H9 (cell line): ENCODE results near the gene PGM1. TPM values are rescaled to one million over a fixed set of nuclear protein-coding genes. Genes with fewer than 3 reads are reported as not detected.
A peak's percentile ranks its signal among the peaks of the same experiment; 100 is the strongest.
"Not testable (repeated sequence)": the region's sequence is repeated elsewhere in the genome, so short reads cannot be mapped to it uniquely, and the experiment has no call there.

Experiments
- DNase-seq: peaks from one replicate; pipeline ENCODE4 v3.0.0-alpha.2; 2017
- H2AFZ ChIP-seq: one replicate; pipeline ENCODE4 v1.6.1; 2013; ENCODE audit warnings: mild to moderate bottlenecking, low read length, control low read depth, moderate library complexity
- H2AK5ac ChIP-seq: 2 replicates; pipeline ENCODE4 v1.6.1; 2013; ENCODE audit warnings: low read length, control low read depth, mixed read lengths; ENCODE audit not compliant: insufficient read length
- H2BK120ac ChIP-seq: one replicate; pipeline ENCODE4 v1.6.1; 2013; ENCODE audit warnings: low read depth, mild to moderate bottlenecking, low read length, control low read depth, inconsistent platforms; ENCODE audit not compliant: poor library complexity, severe bottlenecking
- H2BK12ac ChIP-seq: 2 replicates; pipeline ENCODE4 v1.6.1; 2013; ENCODE audit warnings: low read length, control low read depth, mixed read lengths, low read depth; ENCODE audit not compliant: insufficient read length
- H2BK15ac ChIP-seq: 2 replicates; pipeline ENCODE4 v1.6.1; 2013; ENCODE audit warnings: low read depth, low read length, control low read depth
- H2BK20ac ChIP-seq: one replicate; pipeline ENCODE4 v1.6.1; 2013; ENCODE audit warnings: low read depth, mild to moderate bottlenecking, low read length, control low read depth, inconsistent platforms; ENCODE audit not compliant: poor library complexity, severe bottlenecking
- H2BK5ac ChIP-seq: 2 replicates; pipeline ENCODE4 v1.6.1; 2013; ENCODE audit warnings: low read length, control low read depth, mixed read lengths; ENCODE audit not compliant: insufficient read length
- H3K14ac ChIP-seq: 2 replicates; pipeline ENCODE4 v1.6.1; 2013; ENCODE audit warnings: low read length, control low read depth; ENCODE audit not compliant: insufficient read depth
- H3K18ac ChIP-seq: 2 replicates; pipeline ENCODE4 v1.6.1; 2013; ENCODE audit warnings: low read depth, mild to moderate bottlenecking, mixed read lengths, low read length, control low read depth; ENCODE audit not compliant: insufficient read length
- H3K23ac ChIP-seq: 2 replicates; pipeline ENCODE4 v1.6.1; 2013; ENCODE audit warnings: low read length, control low read depth, mixed read lengths, low read depth; ENCODE audit not compliant: insufficient read length
- H3K23me2 ChIP-seq: 2 replicates; pipeline ENCODE4 v1.6.1; 2013; ENCODE audit warnings: low read depth, mild to moderate bottlenecking, mixed read lengths, low read length, control low read depth; ENCODE audit not compliant: insufficient read length, poor library complexity, severe bottlenecking
- H3K27ac ChIP-seq: 2 replicates; pipeline ENCODE4 v1.5.1; 2013; ENCODE audit warnings: low read length, control low read depth, mixed read lengths, low read depth; ENCODE audit not compliant: insufficient read length
- H3K27me3 ChIP-seq: 2 replicates; pipeline ENCODE4 v1.6.1; 2013; ENCODE audit warnings: low read length, control low read depth, inconsistent platforms; ENCODE audit not compliant: insufficient read depth
- H3K4ac ChIP-seq: 2 replicates; pipeline ENCODE4 v1.6.1; 2013; ENCODE audit warnings: low read depth, mild to moderate bottlenecking, control low read depth, inconsistent platforms, low read length, moderate library complexity
- H3K4me1 ChIP-seq: 2 replicates; pipeline ENCODE4 v1.6.1; 2013; ENCODE audit warnings: low read length, control low read depth, inconsistent platforms; ENCODE audit not compliant: insufficient read depth
- H3K4me2 ChIP-seq: 2 replicates; pipeline ENCODE4 v1.6.1; 2013; ENCODE audit warnings: low read length, control low read depth, mixed read lengths; ENCODE audit not compliant: insufficient read length, insufficient read depth
- H3K56ac ChIP-seq: 2 replicates; pipeline ENCODE4 v1.6.1; 2013; ENCODE audit warnings: low read depth, mild to moderate bottlenecking, mixed read lengths, low read length, control low read depth; ENCODE audit not compliant: insufficient read length
- H3K79me1 ChIP-seq: 2 replicates; pipeline ENCODE4 v1.6.1; 2013; ENCODE audit warnings: low read depth, mild to moderate bottlenecking, moderate library complexity, low read length, control low read depth, inconsistent platforms; ENCODE audit not compliant: insufficient read depth, poor library complexity, severe bottlenecking
- H3K79me2 ChIP-seq: 2 replicates; pipeline ENCODE4 v1.6.1; 2013; ENCODE audit warnings: low read length, control low read depth, inconsistent platforms; ENCODE audit not compliant: insufficient read depth
- H3K9ac ChIP-seq: 2 replicates; pipeline ENCODE4 v1.6.1; 2013; ENCODE audit warnings: low read length, control low read depth, mixed read lengths; ENCODE audit not compliant: insufficient read length; ENCODE audit errors: extremely low read depth
- H3K9me3 ChIP-seq: one replicate; pipeline ENCODE4 v1.6.1; 2013; ENCODE audit warnings: low read depth, low read length, inconsistent platforms; ENCODE audit not compliant: control insufficient read depth
- H3T11ph ChIP-seq: one replicate; pipeline ENCODE4 v1.6.1; 2013; ENCODE audit warnings: mild to moderate bottlenecking, low read length, control low read depth, inconsistent platforms
- H4K20me1 ChIP-seq: one replicate; pipeline ENCODE4 v1.6.1; 2013; ENCODE audit not compliant: control insufficient read depth, insufficient read length, insufficient read depth
- H4K5ac ChIP-seq: 2 replicates; pipeline ENCODE4 v1.6.1; 2013; ENCODE audit warnings: low read depth, mild to moderate bottlenecking, mixed read lengths, low read length, control low read depth; ENCODE audit not compliant: insufficient read length
- H4K8ac ChIP-seq: replicated peaks from 2 replicates; pipeline ENCODE4 v1.6.1; 2013; ENCODE audit warnings: low read length, control low read depth, mixed read lengths, low read depth; ENCODE audit not compliant: insufficient read length
- H4K91ac ChIP-seq: 2 replicates; pipeline ENCODE4 v1.6.1; 2013; ENCODE audit warnings: low read depth, mild to moderate bottlenecking, moderate library complexity, mixed read lengths, low read length, control low read depth; ENCODE audit not compliant: insufficient read length
- H3K27ac Mint-ChIP-seq, 3 experiments: 2 replicates in 2 of 3; 3 replicates in 1 of 3; pipeline ENCODE4 v1.8.0; 2020 to 2021; ENCODE audit warnings: mixed read lengths in 3 of 3, mild to moderate bottlenecking in 1 of 3, moderate library complexity in 1 of 3
- H3K27me3 Mint-ChIP-seq: 2 replicates; pipeline ENCODE4 v1.8.0; 2021; ENCODE audit warnings: low read depth, mild to moderate bottlenecking, moderate library complexity, mixed read lengths
- H3K36me3 Mint-ChIP-seq, 3 experiments: 2 replicates in 2 of 3; 3 replicates in 1 of 3; pipeline ENCODE4 v1.8.0; 2020 to 2021; ENCODE audit warnings: low read depth in 3 of 3, mixed read lengths in 3 of 3; ENCODE audit not compliant: insufficient read depth in 1 of 3
- H3K4me1 Mint-ChIP-seq, 2 experiments: 2 replicates each; pipeline ENCODE4 v1.8.0; 2020; ENCODE audit warnings: mixed read lengths in 2 of 2
- H3K4me3 Mint-ChIP-seq, 2 experiments: 2 replicates in 1 of 2; 3 replicates in 1 of 2; pipeline ENCODE4 v1.8.0; 2020 to 2021; ENCODE audit warnings: mild to moderate bottlenecking in 2 of 2, mixed read lengths in 2 of 2, moderate library complexity in 1 of 2
- H3K9me3 Mint-ChIP-seq, 2 experiments: 2 replicates in 1 of 2; 3 replicates in 1 of 2; pipeline ENCODE4 v1.8.0; 2020; ENCODE audit warnings: mild to moderate bottlenecking in 2 of 2, mixed read lengths in 2 of 2, moderate library complexity in 1 of 2
- CTCF ChIP-seq: fragments of 200-600 bp; sonication (generic); conservative IDR thresholded peaks from 3 replicates; pipeline ENCODE4 v1.8.0; 2021; ENCODE audit warnings: antibody characterized with exemption, mild to moderate bottlenecking
- WGBS: extraction: QIAGEN DNeasy Blood & Tissue Kit; methylation state at CpG from one replicate; pipeline ENCODE4 v1.1.7; 2013; ENCODE audit warnings: missing lambda C conversion rate, low lambda C conversion rate, mixed read lengths; ENCODE audit not compliant: insufficient read length; ENCODE audit errors: extremely low coverage; 5-methylcytosine and 5-hydroxymethylcytosine counted together
- total RNA-seq: library from RNA; stranded (reverse); gene quantifications from 2 replicates; pipeline ENCODE4 v1.2.1, GENCODE V29; 2021

Gene PGM1
- total RNA-seq, 1 experiment from 2014 or later: 56.4 TPM

- peaks cover 0 to 2% of the 10 kb centered on the region in 2 experiments; a peak in 2 of 5 replicates for H3K9me3 Mint-ChIP-seq
- H3K27ac Mint-ChIP-seq: peak overlapping the region in 1 of 3 experiments; percentile 37; a peak in 1 of 7 replicates
- Histone ChIP-seq H3K27ac (no peak overlapping the region), H3K9me3 (no peaks in the 10 kb centered on the region), H3K14ac (no peak overlapping the region), H4K8ac (no peak overlapping the region), H2BK120ac (no peak overlapping the region), H3K23me2 (no peaks in the 10 kb centered on the region), H2BK15ac (no peak overlapping the region), H2AK5ac (no peak overlapping the region), H3T11ph (no peak overlapping the region), H2AFZ (no peak overlapping the region), H3K79me2 (no peaks in the 10 kb centered on the region), H4K20me1 (no peaks in the 10 kb centered on the region), H3K9ac (no peak overlapping the region), H3K56ac (no peak overlapping the region), H3K79me1 (no peaks in the 10 kb centered on the region), H3K27me3 (no peaks in the 10 kb centered on the region), H3K4me1 (peaks cover 4% of the 10 kb centered on the region; the same call in 1 of the 2 replicates), H3K23ac (no peak overlapping the region), H3K4ac (no peak overlapping the region), H3K4me2 (no peak overlapping the region), H2BK12ac (no peak overlapping the region), H2BK5ac (no peak overlapping the region), H3K18ac (no peak overlapping the region), H2BK20ac (no peak overlapping the region), H4K91ac (no peak overlapping the region), H4K5ac (no peak overlapping the region)
- no peaks in the 10 kb centered on the region for H3K27me3 Mint-ChIP-seq
- TF ChIP-seq CTCF: no peak
- no CpG with 5 or more reads among the region's 3 CpGs for WGBS
- peaks cover 3 to 10% (median 3%) of the 10 kb centered on the region in 3 experiments; a peak in 4 of 7 replicates for H3K36me3 Mint-ChIP-seq
- no peak overlapping the region for H3K4me3 Mint-ChIP-seq
- H3K4me1 Mint-ChIP-seq: peaks cover 15 to 18% of the 10 kb centered on the region in 2 experiments
- no peak for DNase-seq
Measured at GRCh38 chr1:63569640-63570316, 23.4 kb upstream of the PGM1 start.

GRCh38 chr1:63572686-63573085 is 20.5 kb upstream of the PGM1 start:
- H3K27me3 Mint-ChIP-seq, H3K23ac ChIP-seq, H3K9me3 Mint-ChIP-seq, H2BK20ac ChIP-seq, H2BK5ac ChIP-seq, H3K18ac ChIP-seq, H3K23me2 ChIP-seq, H4K8ac ChIP-seq, H3K4me1 ChIP-seq, H3K36me3 Mint-ChIP-seq, H3K56ac ChIP-seq, H2BK120ac ChIP-seq, H4K91ac ChIP-seq, H3K79me2 ChIP-seq, H2AK5ac ChIP-seq, H2BK12ac ChIP-seq, H2BK15ac ChIP-seq, H3K79me1 ChIP-seq, H2AFZ ChIP-seq, H3K14ac ChIP-seq, H3K4me2 ChIP-seq, H4K5ac ChIP-seq, H3K27ac ChIP-seq, H3T11ph ChIP-seq, H3K4ac ChIP-seq, H4K20me1 ChIP-seq, H3K9ac ChIP-seq, H3K27me3 ChIP-seq, H3K9me3 ChIP-seq: not testable (repeated sequence)
- peak overlapping the region in 1 of 3 experiments; percentile 16; a peak in 5 of 7 replicates for H3K27ac Mint-ChIP-seq
- peak overlapping the region in 1 of 2 experiments; percentile 19; a peak in 2 of 5 replicates for H3K4me3 Mint-ChIP-seq
- peak; percentile 76 for DNase-seq
- no CpG with 5 or more reads among the region's 8 CpGs for WGBS
- H3K4me1 Mint-ChIP-seq: peaks cover 23 to 25% of the 10 kb centered on the region in 2 experiments
